ENCODE data around the gene CXCL1.

The CXCL1 gene

DNA sequence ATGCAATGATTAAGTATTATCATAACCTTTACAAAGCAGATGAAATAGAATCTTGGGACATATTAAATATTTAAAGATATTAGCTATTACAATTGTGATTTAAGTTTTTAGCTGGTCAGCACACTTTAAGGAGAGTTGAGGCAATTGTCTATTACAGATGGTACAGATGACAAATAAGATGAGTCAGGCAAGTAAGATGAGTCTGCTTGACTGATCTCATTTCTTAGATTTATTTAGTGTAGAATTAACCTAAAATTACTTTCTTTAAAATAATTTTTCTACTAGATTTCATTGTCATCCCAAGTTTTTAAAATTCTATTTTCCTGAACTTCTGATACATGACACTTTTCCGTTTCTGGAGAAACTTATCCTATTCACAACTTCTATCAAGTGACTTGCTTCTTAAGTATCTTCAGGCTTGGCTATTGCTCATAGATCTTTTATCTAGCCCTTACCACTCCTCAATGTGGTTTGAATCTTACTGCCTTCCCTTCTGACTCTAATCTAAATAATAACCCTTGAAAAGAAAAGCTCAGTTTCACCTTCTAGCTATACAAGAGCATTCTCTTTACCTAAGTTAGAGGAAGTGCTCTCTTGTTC is 32.9 kb downstream of the CXCL1 start:
- DNase-seq, result no peak
- in situ Hi-C loops (cut with MboI; ENCODE audit: low pct_unique_long_range_greater_than_20kb, low sequenced_read_pairs), result no loop called here

DNA sequence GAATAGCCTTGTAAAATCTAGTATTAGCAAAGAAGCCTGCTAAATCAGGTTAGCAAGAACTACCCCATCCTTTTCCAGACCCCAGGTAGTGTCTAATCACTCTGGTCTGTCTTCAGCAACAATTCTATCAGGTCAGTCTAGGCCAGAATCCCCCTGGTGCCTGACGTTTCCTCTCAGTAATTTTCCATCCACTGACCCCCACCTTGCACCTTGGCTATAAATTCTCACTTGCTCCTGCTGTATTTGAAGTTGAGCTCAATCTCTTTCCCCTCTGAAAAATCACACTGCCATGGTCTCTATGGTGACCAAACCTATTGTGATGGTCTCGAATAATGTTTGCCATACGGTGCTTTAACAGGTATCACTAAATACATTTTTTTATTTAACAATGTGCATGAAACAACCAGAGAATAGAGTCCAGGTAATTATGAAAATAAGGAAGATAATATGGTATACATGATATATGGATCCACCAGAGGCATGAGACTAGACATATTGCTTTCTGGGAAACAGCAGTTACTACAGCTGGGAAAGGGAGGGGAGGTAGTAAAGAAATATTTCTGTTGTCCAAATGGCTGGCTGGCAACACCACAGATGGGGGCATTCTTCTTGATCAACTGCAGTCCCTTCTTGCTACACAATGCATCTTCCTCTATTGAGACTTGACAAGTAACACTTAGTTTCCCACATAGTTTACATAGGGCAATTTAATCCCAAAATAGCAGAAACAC is 33.8 kb downstream of the CXCL1 start:
- no peak for DNase-seq
- in situ Hi-C loops (cut with MboI; ENCODE audit: low pct_unique_long_range_greater_than_20kb, low sequenced_read_pairs), result no loop called here

DNA sequence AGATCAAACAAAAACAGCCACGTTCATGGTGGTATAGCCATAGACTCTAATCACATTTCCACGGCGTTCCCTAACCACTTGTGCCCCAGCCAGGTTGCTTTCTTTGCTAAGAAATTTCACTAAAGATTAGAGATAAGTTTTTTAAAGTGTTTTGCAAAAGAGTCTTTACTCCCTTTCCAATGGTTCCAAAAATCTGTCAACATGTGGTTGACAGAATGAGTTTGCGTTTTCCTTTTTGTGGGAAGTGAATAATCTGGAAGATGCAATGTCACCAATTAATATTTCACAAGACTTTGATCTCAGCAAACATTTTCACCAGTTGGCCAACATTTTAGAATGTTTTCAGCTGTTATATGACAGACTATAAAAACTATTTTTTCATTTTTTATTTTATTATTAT is 35.3 kb downstream of the CXCL1 start:
- in situ Hi-C loops (cut with MboI; ENCODE audit: low pct_unique_long_range_greater_than_20kb, low sequenced_read_pairs), result no loop called here
- DNase-seq, result no peak

DNA sequence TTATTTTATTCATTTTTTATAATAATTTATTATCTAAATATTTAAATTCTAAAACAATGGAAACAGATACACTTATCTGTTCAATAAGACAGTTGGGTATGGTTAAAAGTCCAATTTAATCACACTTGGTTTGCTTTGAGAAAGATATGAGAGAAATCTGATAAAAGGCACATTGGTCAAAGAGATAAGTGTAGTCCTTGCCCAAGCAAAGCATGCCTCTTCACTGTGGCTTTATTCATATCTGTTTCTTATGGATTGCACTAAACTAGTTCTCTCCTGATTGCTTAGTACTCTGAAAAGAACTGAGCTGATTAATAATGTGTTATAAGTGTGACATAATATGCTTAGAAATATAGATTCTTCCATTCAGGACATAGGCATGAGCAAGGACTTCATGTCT is 39.8 kb downstream of the CXCL1 start:
- DNase-seq, result no peak
- in situ Hi-C loops (cut with MboI; ENCODE audit: low pct_unique_long_range_greater_than_20kb, low sequenced_read_pairs), result no loop called here

DNA sequence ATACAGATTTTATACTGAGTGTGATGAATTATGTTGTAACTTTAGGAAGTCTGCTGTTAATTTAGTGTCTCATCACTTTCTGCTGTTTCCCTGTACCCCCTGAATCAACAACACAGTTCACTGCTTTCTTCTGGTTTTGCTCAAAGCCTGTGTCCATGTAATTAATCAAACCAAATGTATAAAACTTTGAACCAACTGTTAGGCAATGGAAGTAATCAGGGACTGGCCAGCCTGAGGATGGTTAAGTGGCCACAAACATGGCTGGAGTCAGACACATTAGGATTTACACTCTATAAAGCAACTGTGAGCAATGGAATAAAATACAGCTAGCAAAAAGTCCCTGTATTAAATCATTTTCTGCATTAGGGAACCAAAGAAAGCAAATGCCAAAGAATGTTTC is 42.6 kb downstream of the CXCL1 start:
- DNase-seq, result no peak
- in situ Hi-C loops (cut with MboI; ENCODE audit: low pct_unique_long_range_greater_than_20kb, low sequenced_read_pairs), result no loop called here

DNA sequence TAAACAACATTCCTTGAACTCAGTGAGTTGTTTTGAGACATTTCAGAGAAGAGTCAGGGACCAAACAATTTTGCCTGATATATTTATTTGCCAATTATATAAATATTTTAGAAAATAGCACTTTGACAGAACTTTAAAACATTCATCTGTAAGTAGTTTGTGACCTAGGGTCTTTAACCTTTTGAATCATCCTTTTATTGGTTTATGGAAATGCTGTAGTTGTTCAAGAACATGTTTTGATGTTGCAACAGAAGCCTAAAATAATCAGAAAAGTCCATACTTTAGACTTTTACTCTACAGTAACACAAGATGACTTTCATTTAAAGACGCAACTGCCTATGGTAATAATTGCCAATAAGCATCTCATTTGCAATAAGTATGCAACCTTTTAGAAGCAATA is 43.0 kb downstream of the CXCL1 start:
- in situ Hi-C loops (cut with MboI; ENCODE audit: low pct_unique_long_range_greater_than_20kb, low sequenced_read_pairs), result no loop called here
- no peak for DNase-seq

DNA sequence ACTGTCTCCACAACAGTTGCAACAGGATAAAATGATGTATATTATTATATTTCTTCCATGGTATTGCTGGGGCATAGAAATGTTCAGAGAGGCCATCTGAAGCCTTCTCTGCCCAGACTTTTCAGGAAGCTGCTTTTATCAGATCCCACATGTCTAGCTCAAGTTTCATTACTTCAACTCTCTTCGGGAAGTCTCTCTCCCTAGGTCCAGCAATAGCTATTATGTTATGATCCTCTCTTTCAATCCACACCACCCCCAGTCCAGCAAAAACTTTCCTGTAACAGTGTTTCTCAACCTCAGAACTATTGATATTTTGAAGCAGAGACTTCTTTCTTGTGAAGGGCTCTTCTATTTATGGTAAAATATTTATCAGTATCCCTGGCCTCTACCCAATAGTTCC is 44.9 kb downstream of the CXCL1 start:
- no peak for DNase-seq
- in situ Hi-C loops (cut with MboI; ENCODE audit: low pct_unique_long_range_greater_than_20kb, low sequenced_read_pairs), result no loop called here

DNA sequence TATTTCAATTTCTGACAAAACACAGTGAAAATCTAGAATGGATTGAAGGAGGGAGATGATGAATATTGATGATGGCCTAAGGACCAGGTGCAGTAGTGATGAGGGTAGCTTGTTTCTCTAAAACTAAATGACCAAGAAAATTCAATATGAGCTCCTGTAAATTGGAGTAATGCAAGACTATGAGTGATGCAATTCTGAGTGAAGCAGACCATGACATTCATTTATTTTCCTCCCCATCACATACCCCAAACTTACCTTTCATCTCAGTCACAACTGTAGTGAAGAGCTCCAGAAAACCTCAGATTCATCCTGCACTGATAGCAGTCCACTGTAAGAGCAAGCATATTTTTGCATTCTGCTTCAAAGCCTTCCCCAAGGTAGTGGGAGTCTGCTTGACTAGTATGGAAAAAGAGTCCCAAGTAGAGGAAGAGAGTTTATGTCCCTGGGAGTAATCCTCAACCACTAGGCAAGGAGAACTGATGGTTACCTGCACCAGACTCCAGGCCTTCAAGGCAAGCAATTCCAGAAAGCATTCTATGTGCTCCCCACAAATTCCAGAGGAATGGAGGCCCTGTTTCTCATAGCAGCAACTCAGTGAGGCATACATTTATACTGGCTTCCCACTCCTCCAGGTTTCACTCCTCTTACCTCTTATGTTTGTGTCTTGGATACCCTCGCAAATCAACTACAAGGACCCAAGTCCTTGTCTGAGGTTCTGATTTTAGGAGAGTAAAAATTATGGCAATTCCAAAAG is 47.2 kb downstream of the CXCL1 start:
- in situ Hi-C loops (cut with MboI; ENCODE audit: low pct_unique_long_range_greater_than_20kb, low sequenced_read_pairs), result no loop called here
- DNase-seq, result no peak

DNA sequence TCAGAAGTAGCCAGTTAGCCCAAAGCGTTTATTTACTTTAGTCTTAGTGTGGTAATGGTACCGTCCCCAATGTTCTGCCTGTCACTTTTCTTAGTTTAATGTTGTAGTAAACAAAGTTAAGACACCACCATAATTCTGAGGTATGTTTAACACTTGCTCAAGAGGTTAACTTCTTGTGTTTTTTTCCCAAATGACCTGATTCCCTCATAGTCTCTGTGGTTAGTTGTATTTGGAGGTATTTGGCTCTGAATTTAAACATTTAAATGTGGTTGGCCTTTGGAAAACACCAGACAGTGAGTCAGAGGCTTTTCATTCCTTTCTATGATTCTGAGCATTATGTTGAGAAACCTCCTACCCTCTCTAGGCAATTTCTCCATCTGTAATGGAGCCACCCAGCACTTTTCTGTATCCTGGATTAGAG is 47.9 kb downstream of the CXCL1 start:
- in situ Hi-C loops (cut with MboI; ENCODE audit: low pct_unique_long_range_greater_than_20kb, low sequenced_read_pairs), result no loop called here
- DNase-seq, result no peak

DNA sequence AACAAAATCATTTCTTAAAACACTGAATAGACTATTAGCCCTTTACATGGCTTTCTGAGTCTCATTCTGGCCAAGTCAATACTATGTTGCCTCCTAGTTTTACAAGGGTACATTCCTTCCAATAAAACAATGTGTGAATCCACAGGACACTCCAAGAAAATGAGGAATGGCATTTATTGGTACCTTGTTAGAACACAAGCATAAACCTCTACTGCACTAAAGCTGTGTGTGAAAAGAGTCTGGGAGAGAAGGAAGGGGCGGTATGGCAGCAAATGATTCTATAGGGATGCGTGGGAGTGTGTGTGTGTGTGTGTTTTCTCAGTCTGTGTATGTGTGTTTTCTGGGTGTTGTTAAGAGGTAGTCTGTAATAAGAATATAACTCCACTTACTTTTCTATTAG is 48.9 kb downstream of the CXCL1 start:
- no peak for DNase-seq
- in situ Hi-C loops (cut with MboI; ENCODE audit: low pct_unique_long_range_greater_than_20kb, low sequenced_read_pairs), result no loop called here

DNA sequence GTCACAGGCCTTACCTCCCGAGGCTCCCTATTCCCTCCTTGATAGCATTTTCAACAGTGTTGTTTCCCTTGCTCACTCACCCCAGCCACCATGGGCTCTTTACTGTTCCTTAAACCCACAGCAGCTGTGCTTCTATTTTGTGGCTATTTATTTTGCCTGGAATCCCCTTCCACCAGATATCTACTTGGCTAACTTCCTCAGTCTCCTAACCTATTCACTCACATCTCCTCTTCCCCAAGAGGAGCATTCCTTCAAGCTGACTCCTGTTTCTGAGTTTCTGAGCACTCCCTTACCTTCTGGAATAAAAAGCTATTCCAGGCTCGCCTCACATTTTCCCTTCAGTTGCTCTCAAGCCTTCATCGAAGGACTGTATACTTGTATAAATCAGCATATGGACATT is 50.5 kb downstream of the CXCL1 start:
- no peak for DNase-seq
- in situ Hi-C loops (cut with MboI; ENCODE audit: low pct_unique_long_range_greater_than_20kb, low sequenced_read_pairs), result no loop called here
